NOMO-1 treated with dmso at 0.1 percent for 144 hours (cell line): ENCODE measurements around the gene CASP8AP2.
"Not testable (repeated sequence)": the region's sequence is repeated elsewhere in the genome, so short reads cannot be mapped to it uniquely, and the experiment has no call there.

Experiments
- DNase-seq: peaks from one replicate; lab custom pipeline; 2025; ENCODE audit not compliant: unreplicated experiment; lab: John Stamatoyannopoulos, UW

CASP8AP2 gene

DNA sequence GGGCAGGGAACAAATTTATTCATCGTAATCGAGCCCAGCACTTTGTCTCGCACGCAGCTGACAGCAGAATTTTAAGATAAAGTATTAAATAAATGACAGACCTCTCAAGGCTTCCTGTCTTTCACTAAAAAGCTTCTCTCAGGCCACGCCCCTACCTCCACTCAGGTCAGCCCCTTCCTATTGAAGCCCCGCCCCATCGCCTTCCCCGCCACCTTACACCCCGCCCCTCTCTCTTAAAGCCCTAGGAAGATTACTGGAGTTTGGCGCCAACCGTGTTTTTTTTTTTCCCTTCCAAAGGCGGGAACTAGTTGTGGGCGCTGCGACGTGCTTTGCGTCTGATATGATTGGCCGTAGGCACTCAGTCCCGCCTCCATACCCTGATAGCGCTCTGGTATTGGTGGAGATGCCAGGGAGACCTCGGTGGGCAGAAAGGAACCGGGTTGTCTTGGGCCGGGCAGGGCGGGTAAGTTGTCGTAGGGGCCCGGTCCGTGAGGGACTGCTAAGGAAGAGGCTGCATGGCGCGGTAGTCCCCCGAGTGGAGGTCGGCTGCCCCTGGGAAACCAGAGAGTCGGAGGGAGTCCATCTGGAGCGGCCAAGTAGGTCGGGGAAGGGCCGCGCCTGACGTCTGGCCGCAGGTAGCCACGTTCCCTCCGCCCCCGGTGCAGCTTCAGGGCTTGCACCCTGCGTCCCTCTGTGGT, at the start of gene CASP8AP2:
Gene CASP8AP2, plus strand, starts transcription at position 409 of the 698 bp plus-strand sequence.
- DNase-seq, result peak; percentile 100

DNA sequence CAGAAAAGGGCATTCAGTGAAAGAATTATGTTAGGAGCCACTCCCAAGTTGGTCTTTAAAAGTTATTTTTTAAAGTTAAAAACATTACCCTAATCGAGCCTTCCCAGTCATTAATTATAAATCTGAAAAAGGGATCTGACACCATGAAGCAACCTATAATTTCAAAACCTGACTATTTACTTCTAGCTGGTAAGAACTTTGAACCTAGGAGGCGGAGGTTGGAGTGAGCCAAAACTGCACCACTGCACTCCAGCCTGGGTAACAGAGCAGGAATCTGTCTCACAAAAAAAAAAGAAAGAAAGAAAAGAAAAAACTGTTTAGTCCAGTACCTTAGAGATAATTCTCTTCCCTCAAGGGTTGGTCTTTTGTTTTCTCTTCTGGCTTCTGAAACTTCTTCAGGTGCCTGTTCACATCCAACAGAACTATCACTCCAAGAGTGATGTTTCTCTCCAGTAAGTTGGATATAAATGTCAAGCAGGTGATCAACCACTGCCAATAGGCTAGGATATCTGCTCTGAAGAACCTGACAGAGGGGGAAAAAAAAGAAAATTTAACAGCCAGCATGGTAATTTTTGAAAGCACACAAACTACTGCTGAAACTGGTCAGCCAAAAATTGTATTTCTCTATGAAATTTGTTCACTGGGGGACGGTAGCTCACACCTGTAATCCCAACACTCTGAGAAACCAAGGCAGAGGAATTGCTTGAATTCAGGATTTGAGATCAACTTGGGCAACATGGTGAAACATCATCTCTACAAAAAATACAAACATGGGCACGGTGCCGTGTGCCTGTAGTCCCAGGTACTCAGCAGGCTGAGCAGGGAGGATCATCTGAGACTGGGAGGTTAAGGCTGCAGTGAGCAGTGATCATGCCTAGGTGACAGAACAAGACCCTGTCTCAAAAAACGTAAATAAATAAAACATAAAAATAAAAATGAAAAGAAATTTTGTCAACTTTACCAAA, 48.3 kb upstream of the CASP8AP2 start:
- no peak for DNase-seq

DNA sequence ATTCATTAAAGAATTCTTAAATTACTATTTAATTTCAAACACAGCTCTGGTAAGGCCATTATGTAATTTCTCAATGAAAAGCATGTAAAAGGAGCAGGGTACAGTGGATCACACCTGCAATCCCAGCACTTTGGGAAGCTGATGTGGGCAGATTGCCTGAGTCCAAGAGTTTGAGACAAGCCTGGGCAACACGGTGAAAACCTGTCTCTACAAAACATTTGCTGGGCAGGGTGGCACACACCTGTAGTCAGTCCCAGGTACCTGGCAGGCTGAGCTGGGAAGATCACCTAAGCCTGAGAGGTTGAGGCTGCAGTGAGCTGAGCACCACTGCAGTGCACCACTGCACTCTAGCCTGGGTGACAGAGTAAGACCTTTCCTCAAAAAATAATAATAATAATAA, 47.5 kb upstream of the CASP8AP2 start:
- no peak for DNase-seq

DNA sequence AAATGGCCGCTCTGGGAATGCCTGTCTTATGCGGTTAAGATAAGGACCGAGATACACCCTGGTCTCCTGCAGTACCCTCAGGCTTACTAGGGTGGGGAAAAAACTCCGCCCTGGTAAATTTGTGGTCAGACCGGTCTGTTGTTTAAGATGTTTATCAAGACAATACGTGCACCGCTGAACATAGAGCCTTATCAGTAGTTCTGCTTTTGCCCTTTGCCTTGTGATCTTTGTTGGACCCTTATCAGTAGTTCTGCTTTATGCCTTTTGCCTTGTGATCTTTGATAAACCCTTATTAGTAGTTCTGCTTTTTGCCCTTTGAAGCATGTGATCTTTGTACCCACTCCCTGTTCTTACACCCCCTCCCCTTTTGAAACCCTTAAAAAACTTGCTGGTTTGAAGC, 46.4 kb upstream of the CASP8AP2 start:
- not testable (repeated sequence) for DNase-seq

DNA sequence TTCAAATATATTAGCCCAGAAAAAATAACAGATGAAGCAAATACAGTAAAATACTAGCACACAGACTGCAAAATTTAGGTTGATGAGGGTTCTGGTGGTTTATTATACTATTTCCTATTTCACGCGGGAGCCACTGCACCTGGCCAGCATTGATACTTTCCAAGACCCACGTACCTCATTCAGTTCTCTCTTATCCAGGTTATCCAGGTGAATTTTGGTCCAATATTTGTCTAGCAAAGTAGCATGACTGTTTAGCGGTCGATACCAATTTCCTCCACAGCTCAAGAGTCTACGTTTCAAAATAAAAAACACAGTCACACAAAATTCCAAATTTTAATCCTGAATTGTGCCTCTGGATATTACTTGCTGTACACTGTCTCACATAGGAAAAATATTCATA, 44.8 kb upstream of the CASP8AP2 start:
- DNase-seq, result no peak

DNA sequence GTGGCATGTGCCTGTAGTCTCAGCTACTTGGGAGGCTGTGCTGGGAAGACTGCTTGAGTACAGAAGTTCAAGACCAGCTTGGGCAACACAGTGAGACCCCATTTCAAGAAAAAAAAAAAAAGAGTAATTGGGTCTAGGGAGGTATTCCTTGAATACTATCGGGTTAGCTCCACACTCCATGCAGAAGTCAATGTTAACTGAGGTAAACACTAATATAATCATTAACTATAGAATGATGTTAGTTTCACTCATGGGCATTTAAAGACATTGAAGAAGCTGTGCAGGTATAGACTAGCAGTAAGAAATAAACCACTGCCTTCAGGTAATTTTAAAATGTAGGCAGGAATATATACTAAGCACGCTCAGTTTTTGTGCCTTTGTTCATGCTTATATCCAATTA, 42.7 kb upstream of the CASP8AP2 start:
- DNase-seq, result no peak

DNA sequence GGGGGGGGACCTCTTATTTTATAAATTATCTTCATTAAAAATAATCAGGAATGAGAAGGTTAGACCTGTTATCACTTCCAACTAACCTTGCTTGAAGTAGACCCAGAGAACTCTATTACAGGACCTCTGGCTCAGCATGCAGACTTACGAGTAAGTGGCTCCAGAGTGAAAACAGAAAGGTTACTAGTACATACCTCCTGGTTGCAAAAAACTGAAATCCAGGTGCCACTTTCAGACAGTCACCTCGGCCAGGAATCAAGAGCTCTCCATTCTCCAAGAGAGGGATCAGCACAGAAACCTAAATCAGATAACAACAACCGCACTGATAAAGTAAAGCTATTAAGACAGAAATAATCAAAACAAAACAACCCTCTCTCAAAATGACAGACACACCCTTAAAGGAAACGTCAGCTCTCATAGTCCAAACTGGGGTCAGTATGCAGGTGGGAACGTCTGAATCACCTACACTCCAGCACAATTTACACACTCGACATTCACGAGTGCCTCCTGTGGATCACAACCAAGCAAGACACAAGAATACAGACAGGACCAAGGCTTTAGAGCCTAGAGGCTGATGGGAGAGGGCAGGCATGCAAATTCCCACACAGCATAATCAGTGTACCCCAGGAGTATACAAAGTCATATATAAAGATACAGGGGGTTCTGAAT, 41.9 kb upstream of the CASP8AP2 start:
- no peak for DNase-seq

DNA sequence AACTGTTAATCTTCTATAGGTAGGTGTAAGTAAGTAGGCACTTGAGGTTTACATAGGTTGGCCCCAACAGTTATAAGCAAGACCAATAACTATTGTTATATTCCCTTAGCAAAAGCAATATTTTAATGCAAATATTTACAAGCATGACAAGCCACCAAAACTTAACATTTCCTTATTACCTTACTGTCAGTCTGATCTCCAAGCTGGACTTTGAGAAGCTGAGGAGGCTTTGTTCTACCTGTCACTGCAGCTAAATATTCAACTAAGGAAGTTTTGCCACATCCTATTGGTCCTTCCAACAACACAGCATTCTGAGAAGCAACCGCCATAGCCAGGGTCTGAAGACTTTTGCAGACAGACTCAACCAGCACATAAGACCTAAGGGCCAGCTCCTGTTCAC, 39.7 kb upstream of the CASP8AP2 start:
- no peak for DNase-seq

DNA sequence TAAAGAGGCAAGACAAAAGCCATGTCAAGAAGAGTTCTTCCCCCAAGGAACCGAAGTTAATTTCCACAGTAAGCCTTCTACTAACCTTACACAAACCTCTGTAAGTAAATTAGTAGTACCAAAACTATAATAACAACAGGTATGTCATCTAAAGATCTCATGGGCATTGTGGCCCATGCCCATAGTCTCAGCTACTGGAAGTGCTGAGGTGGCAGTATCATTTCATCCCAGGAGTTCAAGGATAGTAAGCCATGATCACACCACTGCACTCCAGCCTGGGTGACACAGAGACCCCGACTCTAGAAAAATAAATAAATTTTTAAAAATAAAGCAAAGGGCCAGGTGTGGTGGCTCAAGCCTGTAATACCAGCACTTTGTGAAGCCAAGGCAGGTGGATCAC, 39.3 kb upstream of the CASP8AP2 start:
- no peak for DNase-seq

DNA sequence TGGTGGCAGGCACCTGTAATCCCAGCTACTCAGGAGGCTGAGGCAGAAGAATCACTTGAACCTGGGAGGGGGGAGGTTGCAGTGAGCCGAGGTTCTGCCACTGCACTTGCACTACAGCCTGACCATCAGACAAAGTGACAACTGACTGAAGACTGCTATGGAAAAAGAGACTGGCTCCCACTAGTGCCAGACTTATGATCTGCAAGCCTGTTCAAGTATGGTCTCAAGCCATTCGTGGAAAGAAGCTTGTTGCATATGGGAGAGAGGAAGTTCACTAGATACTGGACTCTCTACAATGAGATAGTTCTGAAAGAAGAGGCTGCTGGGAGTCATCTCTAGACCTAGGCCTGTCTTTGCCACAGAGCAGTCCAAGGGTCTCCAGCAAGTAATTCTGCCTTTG, 36.8 kb upstream of the CASP8AP2 start:
- peak; percentile 10 for DNase-seq

DNA sequence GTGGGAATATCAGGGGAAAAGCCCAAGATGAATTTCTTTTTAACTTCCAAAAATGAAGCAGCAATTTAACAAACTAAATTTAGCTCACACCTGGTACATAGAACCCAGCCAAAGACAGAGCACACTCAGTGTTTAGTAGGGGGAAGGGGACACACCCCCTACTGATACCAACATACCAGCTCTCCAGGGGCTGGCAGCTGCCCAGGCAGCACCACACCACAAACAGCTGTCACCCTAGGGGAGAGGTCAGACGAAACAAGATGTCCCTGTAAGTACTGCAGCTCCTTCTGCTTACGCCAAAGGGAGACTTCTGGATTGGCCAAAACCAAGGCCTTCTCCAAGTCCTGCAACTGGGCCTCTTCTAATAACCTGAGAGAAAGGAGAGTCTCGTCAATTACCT, 36.1 kb upstream of the CASP8AP2 start:
- DNase-seq, result no peak

DNA sequence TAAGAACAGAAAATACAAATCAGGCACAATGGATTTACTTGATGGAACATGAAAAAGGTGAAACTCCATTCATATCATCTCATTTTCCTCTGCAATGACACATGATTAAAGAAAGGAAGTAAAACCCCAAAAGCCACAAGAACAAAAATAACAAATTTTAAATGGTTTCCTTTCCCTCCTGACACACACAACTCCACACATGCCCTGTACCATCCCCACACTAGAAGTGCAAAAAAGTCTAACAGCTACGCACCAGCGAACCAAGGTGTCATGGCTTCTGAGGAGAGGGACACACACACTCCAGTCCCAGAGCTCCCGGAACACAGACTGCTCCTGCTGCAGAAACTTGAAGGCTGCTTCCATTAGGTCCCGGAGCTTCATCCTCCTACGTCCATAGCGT, 35.4 kb upstream of the CASP8AP2 start:
- no peak for DNase-seq

DNA sequence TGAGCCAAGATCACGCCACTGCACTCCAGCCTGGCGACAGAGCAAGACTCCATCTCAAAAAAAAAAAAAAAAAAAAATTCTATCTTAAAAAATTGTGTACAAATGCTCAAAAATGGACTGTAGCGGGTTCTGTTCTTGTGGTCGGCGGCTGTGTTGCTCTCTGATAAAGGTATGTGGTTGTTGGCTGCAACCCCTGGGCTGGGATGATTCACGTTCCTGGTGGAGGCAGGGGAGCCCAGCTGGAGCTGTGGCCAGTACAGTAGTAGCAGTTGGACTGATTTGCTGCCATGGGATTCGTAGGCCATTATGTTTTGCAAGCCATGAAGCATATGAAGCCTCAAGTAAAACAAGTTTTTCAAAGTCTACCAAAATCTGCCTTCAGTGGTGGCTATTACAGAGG, 32.4 kb upstream of the CASP8AP2 start:
- no peak for DNase-seq

DNA sequence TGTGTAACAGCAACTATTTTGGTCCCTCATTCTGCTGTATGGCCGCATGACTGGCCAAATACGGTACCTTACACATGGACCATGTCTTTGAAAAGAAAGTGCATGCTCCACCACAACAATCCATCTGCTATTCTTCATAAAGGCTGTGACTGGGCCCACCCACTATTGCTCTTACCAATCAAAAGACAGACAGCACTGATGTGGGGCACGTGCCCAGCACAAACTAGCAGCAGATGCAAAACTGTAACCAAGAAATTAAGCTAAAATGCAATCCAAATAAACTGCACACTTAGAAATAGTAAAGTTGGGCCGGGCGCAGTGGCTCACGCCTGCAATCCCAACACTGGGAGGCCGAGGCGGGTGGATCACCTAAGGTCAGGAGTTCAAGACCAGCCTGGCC, 30.6 kb upstream of the CASP8AP2 start:
- no peak for DNase-seq

DNA sequence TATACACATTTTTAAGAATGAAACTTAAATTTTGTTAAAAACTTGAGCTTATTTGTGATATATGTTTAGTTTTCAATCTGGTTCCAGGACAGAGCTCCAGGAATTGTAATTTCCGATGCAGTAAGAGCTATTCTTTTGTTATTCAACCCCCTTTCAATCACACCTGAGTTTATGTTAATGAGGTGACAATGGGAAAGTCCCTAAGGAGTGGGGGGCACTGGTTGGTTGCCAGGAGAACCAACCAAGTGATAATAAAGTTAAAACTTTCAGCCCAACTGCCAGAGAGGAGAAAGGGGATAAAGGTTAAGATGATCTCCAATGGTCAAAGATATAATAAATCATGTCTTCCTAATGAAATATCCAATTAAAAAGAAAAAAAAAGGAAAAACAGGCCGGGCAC, 29.9 kb upstream of the CASP8AP2 start:
- DNase-seq, result no peak

DNA sequence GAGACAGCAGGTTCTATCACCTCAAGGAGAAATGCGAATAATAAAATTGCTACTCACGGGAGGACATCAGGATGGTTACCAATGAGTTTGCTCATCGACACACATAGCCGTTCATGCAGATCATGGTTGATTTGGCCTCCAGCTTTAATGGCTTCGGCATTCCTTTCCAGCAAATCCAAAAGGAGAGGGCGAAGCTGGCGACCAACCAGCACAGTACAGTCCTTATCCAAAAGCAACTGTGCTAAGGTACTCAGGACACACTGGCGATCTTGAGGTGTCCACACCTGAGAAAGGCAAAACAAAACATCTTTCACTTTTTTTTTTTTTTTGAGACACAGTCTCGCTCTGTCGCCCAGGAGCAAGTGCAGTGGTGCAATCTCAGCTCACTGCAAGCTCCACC, 26.4 kb upstream of the CASP8AP2 start:
- DNase-seq, result no peak

DNA sequence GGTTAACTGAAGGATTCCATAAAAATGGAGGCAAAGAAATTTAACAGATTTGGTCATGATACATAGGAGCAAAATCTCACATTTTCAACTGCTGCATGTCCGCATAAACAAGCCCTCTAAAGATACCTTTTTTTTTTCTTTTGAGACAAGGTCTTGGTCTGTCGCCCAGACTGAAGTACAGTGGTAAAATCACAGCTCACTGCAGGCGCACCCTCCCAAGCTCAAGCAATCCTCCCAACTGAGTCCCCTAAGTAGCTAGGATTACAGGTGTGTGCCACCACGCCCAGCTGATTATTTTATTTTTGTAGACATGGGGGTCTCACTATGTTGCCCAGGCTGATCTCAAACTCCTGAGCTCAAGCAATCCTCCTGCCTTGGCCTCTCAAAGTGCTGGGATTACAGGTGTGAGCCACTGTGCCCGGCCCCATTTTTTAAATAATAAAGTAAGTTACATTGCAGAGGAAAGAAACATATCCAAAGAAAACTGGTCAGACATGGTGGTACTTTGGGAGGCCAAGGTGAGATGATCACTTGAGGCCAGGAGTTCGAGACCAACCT, 23.8 kb upstream of the CASP8AP2 start:
- DNase-seq, result no peak

DNA sequence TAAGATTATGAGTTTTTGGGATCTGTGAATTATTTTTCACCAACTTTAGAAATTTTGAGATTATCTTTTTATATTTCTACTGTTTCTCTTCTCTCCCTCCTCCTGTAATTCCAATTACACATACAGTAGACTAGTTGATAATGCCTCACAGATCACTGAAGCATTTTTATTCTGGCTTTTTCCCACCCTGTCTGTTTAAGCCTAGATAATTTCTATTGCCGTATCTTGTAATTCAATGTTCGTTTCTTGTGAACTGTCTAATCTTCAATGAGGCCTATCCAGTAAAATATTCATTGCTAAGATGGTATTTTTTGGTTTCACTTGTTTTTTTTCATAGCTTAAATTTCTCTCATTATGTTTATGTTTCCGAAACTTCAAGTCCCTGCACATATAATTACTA, 22.1 kb upstream of the CASP8AP2 start:
- DNase-seq, result no peak

DNA sequence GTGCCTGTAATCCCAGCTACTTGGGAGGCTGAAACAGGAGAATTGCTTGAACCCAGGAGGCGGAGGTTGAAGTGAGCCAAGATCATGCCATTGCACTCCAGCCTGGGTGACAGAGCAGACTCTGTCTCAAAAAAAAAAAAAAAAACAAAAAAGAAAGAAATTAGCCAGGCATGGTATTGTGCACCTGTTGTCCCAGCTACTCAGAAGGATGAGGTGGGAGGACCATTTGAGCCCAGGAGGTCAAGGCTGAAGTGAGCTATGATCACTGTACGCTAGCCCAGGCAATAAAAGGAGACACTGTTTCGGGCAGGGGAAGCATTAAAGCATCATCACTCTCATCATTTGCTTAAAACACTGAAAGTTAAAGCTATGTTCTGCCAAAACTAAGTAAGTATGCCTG, 16.3 kb upstream of the CASP8AP2 start:
- DNase-seq, result not testable (repeated sequence)

DNA sequence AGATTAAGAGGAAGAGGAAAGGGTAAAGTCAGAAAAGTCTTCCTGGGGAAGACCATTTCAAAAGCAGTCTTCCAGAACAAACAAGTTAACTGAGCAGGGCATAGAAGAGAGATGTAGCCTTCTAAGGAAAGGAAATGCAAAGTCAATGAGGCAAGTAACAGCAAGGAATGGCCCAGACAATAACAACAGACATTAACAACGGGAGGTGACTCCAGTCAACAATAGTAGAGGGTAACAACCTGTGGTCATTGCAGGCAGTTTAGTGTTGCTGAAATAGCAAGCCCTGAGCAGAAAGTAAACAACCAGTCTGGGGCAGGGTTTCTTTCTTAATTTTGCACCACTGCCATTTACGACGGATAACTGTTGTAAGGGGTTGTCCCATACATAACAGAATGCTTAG, 12.2 kb upstream of the CASP8AP2 start:
- DNase-seq, result no peak

DNA sequence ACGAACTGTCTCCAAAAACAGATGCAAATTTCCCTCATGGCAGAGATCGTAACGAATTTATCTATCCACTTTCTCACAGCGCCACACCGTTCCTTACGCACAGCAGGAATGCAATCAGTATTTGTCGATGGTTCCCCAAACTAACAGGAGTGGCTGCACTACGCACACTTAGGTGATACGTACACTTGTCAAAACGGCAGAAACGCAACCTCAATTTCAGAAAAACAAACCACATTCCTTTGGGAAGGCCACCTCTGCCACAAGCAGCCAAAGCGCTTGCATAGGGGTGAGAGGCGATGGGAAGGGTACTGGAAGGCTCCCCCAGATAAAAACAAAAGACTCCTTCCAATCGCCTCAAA, 10.7 kb upstream of the CASP8AP2 start:
- DNase-seq, result no peak
